AG04449 (cell line): Measurements from ENCODE around the gene MON2.
"Not testable (repeated sequence)": the region's sequence is repeated elsewhere in the genome, so short reads cannot be mapped to it uniquely, and the experiment has no call there.

Experiments used
- CTCF ChIA-PET: fragments of 350-600 bp; formaldehyde crosslinking; extraction: SDS; loops from one replicate; lab custom pipeline; 2021; ENCODE audit warnings: antibody characterized with exemption; lab: Yijun Ruan, JAX
- POLR2A ChIA-PET: fragments of 400-600, 350-600 bp; formaldehyde crosslinking; extraction: SDS; loops from one replicate; lab custom pipeline; 2020; ENCODE audit warnings: antibody characterized with exemption, inconsistent platforms; lab: Yijun Ruan, JAX
- DNase-seq: peaks from one replicate; pipeline ENCODE4 v3.0.0-alpha.2; 2010; ENCODE audit warnings: low read depth, low spot score
- H3K4me3 ChIP-seq: 2 replicates; pipeline ENCODE4 v1.5.1; 2011; ENCODE audit warnings: low read depth, mild to moderate bottlenecking, control low read depth, low read length
- TF ChIP-seq, protein P1 (sequence below): IDR thresholded peaks from one replicate; pipeline ENCODE4 v1.5.1; 2011; ENCODE audit warnings: mild to moderate bottlenecking, moderate library complexity, low read length, control low read depth, inconsistent platforms; ENCODE audit not compliant: insufficient read depth; ENCODE audit errors: missing control alignments

The MON2 gene

DNA sequence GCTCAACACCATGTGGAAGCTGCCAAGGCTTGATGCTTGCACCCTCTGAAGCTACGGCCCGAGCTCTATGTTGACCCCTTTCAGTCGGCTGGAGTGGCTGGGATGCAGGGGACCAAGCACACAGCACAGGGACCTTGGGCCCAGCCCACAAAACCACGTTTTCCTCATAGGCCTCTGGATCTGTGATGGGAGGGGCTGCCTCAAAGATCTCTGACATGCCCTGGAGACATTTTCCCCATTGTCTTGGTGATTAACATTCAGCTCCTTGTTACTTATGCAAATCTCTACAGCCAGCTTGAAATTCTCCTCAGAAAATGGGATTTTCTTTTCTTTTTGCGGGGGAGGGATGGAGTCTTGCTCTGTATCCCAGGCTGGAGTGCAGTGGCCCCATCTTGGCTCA is 46.3 kb downstream of the MON2 start:
- POLR2A ChIA-PET: no interaction called here

DNA sequence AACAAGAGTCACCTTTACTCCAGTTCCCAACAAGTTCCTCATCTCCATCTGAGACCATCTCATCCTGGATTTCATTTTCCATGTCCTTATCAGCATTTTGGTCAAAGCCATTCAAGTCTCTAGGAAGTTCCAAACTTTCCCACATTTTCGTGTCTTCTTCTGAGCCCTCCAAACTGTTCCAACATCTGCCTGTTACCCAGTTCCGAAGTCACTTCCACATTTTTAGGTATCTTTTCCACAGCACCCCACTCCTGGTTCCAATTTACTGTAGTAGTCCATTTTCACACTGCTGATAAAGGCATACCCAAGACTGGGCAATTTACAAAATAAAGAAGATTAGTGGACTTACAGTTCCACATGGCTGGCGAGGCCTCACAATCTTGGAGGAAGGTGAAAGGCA is 47.5 kb downstream of the MON2 start:
- DNase-seq, POLR2A ChIA-PET, H3K4me3 ChIP-seq, CTCF ChIA-PET: not testable (repeated sequence)

More for the DNA sequence above, 46.3 kb downstream of the MON2 start:
- CTCF ChIA-PET: no interaction called here
- TF ChIP-seq, protein P1, sequence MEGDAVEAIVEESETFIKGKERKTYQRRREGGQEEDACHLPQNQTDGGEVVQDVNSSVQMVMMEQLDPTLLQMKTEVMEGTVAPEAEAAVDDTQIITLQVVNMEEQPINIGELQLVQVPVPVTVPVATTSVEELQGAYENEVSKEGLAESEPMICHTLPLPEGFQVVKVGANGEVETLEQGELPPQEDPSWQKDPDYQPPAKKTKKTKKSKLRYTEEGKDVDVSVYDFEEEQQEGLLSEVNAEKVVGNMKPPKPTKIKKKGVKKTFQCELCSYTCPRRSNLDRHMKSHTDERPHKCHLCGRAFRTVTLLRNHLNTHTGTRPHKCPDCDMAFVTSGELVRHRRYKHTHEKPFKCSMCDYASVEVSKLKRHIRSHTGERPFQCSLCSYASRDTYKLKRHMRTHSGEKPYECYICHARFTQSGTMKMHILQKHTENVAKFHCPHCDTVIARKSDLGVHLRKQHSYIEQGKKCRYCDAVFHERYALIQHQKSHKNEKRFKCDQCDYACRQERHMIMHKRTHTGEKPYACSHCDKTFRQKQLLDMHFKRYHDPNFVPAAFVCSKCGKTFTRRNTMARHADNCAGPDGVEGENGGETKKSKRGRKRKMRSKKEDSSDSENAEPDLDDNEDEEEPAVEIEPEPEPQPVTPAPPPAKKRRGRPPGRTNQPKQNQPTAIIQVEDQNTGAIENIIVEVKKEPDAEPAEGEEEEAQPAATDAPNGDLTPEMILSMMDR: no peak
- no peak overlapping the region for H3K4me3 ChIP-seq
- DNase-seq: no peak

DNA sequence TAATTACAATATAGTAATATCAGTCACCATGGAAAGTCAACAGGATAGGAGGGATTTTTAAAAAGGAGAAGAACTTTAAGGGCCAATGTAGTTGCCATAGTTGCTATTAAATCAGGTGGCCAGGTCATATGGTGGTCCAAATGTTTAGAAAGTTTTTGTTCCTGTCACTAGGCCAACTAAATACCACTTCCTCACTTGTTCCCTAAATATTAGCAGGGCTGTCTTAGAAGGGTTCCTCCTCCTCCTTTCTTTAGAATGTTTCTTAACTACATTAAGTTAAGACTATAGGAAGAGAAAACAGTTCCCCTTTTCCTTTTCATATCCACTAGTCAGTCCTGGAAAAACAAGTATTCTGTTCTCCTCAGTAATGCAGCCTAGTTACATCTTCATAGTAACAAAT is 50.3 kb downstream of the MON2 start:
- TF ChIP-seq, protein P1: no peak
- no peak for DNase-seq
- CTCF ChIA-PET: no interaction called here
- H3K4me3 ChIP-seq: no peak overlapping the region
- POLR2A ChIA-PET: no interaction called here

DNA sequence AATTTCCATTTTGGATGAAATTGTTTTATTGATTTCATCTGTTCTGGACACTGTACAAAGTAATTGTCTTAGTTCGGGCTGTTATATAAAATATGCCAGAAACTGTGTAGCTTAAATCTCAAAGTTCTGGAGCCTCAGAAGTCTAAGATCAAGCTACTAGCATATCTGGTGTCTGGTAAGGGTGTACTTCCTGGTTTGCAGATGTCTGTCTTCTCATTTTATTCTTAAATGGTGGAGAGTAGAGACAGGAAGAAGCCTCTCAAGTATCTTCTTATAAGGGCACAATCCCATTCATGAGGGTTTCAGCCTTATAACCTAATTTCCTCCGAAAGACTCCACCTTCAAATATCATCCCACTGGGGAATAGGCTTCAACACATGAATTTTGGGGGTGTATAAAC is 51.3 kb downstream of the MON2 start:
- no peak overlapping the region for H3K4me3 ChIP-seq
- no peak for DNase-seq
- ChIA-PET POLR2A (no interaction called here), CTCF (interaction anchor here (1.1 to 1.8 kb wide), 3 partner anchors 63 to 296 kb away, joined by 3 read pairs; no protein-coding TSS in a partner anchor)
- TF ChIP-seq, protein P1: no peak

DNA sequence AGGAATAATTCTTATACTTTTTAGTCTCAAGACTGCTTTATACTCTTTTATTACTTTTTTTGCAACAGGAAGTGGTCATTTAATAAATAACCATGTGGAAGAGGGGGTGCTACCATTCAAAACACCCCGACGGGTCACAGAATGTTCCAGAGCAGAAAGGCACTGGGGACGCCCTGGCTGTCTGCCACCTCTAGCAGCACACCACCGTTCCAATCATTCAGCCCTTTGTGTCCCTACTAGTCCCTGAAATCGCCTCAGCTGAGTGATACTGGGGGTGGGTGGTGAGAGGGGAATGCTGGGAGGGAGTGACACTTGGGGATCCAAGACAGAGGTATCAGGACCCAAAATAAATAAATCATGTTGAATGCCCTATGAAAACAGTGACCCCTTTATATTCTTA is 52.4 kb downstream of the MON2 start:
- ChIA-PET CTCF (interaction anchor here (1.2 to 1.8 kb wide), 3 partner anchors 62 to 278 kb away, joined by 3 to 4 read pairs (median 3); no protein-coding TSS in a partner anchor), POLR2A (no interaction called here)
- TF ChIP-seq, protein P1: no peak
- H3K4me3 ChIP-seq: no peak overlapping the region
- DNase-seq: no peak

DNA sequence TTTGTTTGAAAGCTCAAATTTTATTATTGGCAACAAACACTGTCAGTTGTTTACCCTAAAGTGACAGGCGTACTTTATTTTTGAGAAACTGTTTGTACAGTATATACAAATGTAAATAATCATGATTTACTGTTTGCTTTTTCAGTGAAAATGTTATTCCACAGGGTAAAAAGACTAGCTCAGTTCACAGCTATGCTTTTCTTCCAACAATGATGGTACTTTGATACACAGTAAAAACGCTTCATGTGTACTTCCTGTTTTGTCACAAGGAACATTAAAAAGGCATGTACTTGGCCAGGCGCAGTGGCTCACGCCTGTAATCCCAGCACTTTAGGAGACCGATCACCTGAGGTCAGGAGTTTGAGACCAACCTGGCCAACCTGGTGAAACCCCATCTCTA is 53.7 kb downstream of the MON2 start:
- CTCF ChIA-PET: no interaction called here
- TF ChIP-seq, protein P1: no peak
- DNase-seq: no peak
- POLR2A ChIA-PET: no interaction called here
- H3K4me3 ChIP-seq: no peak overlapping the region

DNA sequence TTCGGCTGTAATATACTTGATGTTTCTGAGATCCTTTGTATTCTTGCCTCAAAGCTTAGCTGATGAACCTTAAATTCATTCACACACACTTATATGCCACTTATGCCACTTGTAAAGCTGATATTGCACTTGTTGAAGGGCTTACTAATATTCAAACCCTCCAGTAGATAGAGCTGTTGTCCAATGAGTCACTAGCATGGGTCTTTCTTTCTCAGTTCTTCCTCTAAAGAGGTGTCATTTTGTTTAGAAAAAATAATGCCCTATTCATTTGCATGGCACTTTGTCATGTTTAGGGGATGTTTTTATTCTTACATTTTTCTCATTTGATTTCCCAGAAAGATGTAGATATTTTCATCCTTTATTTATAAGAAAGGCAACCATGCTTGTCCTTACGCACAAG is 56.4 kb downstream of the MON2 start:
- H3K4me3 ChIP-seq: no peak overlapping the region
- ChIA-PET CTCF (interaction anchor here (0.6 to 2.1 kb wide), 9 partner anchors 15 to 276 kb away, joined by 3 to 7 read pairs (median 4); no protein-coding TSS in a partner anchor), POLR2A (no interaction called here)
- TF ChIP-seq, protein P1: no peak
- DNase-seq: no peak
